ENCODE measurements around the gene CACNA1A.

GRCh38 chr19:13302526-13303270, 203.6 kb downstream of the CACNA1A start:
- TF ChIP-seq CTCF (IDR thresholded peaks at IDR 0.05) (no peak), EZH2phosphoT487 (IDR thresholded peaks at IDR 0.05) (no peak), EZH2 (IDR thresholded peaks at IDR 0.05) (no peak)

Measured in neural progenitor cell (in vitro differentiated cells).